ENCODE measurements around the gene CNNM4.

GRCh38 chr2:96715658-96716057, 45.0 kb upstream of the CNNM4 start:
- no peak for TF ChIP-seq EZH2 (IDR thresholded peaks at IDR 0.05; ENCODE audit: borderline replicate concordance, low read length)
- no peak for TF ChIP-seq CTCF (conservative IDR thresholded peaks at IDR 0.05 in 1 of 2, IDR thresholded peaks at IDR 0.05 in 1 of 2; ENCODE audit: extremely low read depth in 1 of 2, insufficient read depth in 1 of 2, low read depth in 1 of 2, low read length in 2 of 2)

All from mammary epithelial cell (primary cell).